Myocyte (in vitro differentiated cells): Measurements from ENCODE around the gene FTL. TPM values are rescaled to one million over a fixed set of nuclear protein-coding genes. Genes with fewer than 3 reads are reported as not detected.
A peak's percentile ranks its signal among the peaks of the same experiment; 100 is the strongest.

Experiments used
- DNase-seq: peaks from one replicate; pipeline ENCODE4 v3.0.0-alpha.2; 2012; ENCODE audit warnings: low read depth
- total RNA-seq: library from RNA; depleted of rRNA; stranded (reverse); fragments of >200 nt; gene quantifications from 2 replicates; pipeline ENCODE4 v1.2.3, GENCODE V29; 2014

The FTL gene
- total RNA-seq, 1 donor from 2014 or later = 1,792 TPM

- peak; percentile 90 for DNase-seq
Measured at GRCh38 chr19:48965806-48966540, 864 bp downstream of the FTL start.

- DNase-seq = peak; percentile 57
Measured at GRCh38 chr19:48966541-48967345, 1.6 kb downstream of the FTL start.

- peak; percentile 59 for DNase-seq
Measured at GRCh38 chr19:48967346-48968178, 2.5 kb downstream of the FTL start.

DNA sequence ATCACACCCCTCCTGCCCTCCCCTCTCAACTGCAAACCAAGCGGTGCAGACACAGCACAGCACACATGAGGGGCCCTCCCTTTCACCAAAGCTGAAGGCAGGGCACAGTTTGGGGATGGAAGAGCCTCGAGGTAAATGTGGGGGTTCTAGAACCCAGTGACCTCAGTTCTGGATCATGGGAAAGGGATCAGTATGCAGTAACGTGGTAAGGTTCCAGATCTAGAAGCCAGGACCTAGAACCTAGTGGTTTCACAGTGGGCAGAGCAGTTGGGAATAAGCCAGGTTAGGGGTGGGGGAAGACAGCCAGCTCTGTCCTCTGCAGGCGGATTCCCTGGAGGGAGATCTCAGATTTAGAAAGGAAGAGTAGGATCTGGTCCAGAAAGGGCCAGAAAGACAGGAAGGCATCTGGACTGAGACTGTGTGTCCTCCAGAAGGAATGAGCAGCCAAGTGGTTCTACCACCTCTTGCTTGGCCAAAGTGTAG is 3.1 kb downstream of the FTL start:
- peak; percentile 45 for DNase-seq

DNA sequence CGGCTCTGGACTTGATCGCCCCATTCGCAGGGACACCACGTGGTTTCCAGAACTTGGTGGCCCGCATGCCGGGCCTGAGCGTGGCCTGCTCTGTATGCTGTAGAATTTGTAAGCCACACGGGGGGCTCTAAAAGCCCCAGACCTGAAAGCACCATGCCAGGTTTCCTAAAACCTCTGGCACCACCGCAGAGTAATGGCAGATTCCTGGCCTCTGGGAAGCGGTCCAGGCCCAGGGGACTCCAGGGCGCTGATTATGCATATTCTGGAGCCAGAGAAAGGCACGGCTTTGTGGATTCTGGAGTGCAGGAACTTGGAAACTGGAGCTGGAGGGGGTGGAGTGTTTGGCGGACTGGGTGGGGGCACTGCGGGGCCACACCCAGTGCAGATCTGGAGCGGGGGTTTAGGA is 3.7 kb downstream of the FTL start:
- no peak for DNase-seq

GRCh38 chr19:48969276-48970138 is 4.4 kb downstream of the FTL start:
- DNase-seq = no peak

DNA sequence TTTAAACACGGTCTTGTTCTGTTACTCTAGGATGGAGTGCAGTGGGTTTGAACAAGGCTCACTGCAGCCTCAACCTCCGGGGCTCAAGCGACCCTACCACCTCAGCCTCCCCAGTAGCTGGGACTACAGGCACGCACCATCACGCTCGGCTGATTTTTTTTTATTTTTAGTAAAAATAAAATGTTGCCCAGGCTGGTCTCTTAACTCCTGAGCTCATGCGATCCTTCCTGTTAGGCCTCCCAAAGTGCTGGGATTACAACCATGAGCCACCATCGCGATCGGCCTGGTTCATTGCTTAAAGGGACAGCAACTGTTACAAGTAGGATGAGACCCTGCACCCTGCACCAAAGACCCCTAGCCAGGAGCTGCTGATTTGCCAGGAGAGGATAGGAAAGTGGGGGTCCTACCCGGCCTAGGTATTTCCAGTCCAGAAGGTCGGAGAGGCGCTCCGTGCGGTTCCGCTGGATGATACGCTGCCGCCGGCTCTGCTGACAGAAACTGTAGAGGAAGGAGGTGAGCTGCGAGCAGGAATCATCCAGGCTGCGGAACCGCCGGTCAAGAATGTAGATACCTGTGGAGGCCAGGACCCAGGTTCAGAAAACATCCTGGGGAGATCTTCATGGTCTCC is 5.1 kb downstream of the FTL start:
- DNase-seq = no peak

DNA sequence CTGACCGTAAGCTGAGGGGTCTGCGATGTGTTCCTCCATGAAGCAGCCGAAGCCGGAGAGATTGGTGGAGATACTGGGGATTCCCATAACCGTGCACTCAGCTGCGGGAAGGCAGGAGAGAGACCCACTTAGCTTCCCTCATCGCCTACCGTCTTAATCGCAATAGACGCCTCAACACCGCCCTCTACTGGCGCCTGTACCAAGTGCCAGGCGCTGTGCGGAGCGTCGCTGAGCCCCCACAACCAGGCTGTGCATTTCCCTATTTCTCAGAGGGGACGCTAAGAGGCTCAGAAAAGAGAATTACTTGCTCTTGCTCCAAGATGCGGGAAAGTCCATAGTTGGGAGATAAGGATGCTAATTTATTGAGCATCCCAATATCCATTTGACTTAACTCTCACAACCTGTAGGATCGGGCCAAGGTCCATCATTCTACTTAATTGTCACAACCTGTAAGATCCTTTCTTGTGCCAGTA is 5.8 kb downstream of the FTL start:
- peak; percentile 48 for DNase-seq

- no peak for DNase-seq
Measured at GRCh38 chr19:48975947-48976847, 11.1 kb downstream of the FTL start.

- DNase-seq = no peak
Measured at GRCh38 chr19:48977061-48977460, 12.0 kb downstream of the FTL start.

DNA sequence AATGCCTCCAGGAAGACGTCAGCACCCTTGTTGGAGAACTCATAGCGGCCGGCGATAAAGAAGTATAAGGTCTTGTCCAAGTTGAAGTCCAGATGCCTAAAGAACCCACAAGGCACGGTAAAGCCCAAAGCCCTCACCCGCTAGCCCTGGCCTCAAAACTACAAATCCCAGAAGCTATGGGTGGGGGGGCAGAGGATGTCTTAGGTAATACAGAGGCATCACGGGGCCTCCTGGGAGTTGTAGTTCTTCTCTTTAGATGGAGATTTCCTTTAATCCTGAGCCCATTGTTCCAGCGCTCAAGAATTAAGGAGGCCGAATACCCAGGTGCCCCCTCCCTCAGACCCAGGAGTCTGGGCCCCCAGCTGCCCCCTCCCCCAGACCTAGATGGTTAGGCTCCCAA is 17.2 kb downstream of the FTL start:
- no peak for DNase-seq

DNA sequence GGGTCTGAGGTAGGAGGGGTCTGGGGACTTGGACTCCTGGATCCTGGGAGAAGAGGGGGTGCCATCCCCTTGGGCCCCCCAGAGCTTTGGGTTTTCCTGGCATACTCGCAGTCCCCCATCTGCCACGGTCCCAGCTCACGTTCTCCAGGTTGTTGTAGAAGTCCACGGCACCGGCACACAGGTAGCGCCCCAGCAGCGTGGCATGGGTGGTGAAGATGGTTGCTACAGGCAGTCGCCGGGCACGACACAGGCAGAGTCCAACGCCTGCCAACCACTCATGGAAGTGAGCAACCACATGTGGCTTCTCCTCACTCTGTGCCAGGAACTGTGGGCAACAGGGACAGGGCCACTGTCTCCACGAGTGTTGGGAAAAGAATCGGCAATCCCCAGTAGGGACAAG is 20.6 kb downstream of the FTL start:
- no peak for DNase-seq

DNA sequence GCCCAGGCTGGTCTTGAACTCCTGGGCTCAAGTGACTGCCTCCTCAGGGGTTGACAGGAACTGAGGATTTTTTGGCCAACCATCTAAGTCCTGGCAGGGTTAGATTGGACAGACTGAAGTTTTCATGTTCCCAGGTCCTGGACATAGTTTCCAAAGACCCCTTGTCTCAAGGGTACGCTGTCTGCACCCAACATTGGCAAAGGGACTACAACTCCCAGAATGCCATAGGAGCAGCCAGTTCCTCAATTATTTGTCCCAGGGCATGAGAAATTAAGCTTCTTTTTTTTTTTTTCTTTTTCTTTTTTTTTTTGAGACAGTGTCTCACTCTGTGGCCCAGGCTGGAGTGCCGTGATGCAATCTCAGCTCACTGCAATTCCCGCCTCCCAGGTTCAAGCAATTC is 21.1 kb downstream of the FTL start:
- no peak for DNase-seq

GRCh38 chr19:48987323-48987722 is 22.2 kb downstream of the FTL start:
- DNase-seq = no peak

DNA sequence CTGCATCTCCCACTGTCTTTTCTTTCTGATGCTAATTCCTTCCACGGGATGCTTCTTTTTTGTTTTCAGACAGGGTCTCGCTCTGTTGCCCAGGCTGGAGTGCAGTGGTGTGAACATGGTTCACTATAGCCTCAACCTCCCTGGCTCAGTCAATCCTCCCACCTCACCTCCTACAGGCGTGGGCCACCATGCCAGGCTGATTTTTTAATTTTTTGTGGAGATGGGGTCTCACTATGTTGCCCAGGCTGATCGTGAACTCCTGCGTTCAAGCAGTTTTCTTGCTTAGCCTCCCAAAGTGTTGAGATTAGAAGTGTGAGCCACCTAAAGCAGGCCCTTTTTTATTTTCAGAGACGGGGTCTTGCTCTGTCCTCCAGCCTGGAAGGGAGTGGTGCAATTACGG is 23.2 kb downstream of the FTL start:
- no peak for DNase-seq

DNA sequence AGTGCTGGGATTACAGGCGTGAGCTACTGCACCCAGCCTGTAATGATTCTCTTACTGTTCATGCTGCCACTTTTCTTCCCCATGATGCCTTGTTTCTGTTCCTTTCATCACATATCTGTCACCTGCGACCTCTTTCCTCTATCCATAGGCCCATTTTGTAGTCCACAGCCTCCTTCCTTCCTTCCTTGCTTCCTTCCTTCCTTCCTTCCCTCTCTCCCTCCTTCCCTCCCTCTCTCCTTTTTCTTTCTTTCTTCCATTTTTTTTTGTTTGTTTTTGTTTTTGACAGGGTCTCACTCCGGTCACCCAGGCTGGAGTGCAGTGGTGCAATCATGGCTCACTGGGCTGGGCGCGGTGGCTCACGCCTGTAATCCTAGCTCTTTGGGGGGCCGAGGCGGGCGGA is 23.8 kb downstream of the FTL start:
- no peak for DNase-seq

DNA sequence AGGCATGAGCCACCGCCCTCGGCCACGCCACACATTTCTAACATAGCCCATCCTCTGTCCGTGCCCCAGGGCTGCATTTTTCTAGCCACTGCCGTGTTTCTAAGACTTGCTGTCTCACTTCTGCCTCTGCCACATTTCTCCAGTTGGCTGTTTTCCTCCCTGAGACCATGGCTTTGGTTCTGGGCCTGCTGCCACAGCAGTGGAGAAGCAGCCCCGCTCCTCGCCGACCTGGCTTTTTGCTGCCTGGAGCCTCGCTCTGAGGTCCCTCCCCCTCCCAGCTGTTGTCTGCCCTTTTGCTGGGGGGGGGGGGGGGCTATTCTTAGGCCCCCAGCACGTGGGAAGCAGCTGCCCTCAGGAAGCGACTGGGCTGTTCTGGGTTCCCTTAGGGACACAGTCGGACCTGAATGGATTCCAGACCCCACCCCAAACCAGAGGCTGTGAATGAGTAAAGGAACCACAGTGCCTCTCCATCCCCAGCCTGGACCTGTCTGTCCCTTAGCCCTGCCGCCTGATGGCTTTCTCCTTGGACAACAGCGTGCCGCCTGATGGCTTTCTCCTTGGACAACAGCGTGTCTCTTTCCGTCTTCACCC is 24.7 kb downstream of the FTL start:
- peak; percentile 99 for DNase-seq

- peak; percentile 59 for DNase-seq
Measured at GRCh38 chr19:48990400-48990799, 25.3 kb downstream of the FTL start.
